GM18870 (cell line): ENCODE results near the gene C2CD4C.
"Not testable (repeated sequence)": the region's sequence is repeated elsewhere in the genome, so short reads cannot be mapped to it uniquely, and the experiment has no call there.

Source experiments
- ATAC-seq: cut with Tn5 transposase; IDR thresholded peaks from one replicate; pipeline ENCODE4 v1.9.1; 2021; ENCODE audit warnings: moderate library complexity; ENCODE audit not compliant: unreplicated experiment

The C2CD4C gene, protein sequence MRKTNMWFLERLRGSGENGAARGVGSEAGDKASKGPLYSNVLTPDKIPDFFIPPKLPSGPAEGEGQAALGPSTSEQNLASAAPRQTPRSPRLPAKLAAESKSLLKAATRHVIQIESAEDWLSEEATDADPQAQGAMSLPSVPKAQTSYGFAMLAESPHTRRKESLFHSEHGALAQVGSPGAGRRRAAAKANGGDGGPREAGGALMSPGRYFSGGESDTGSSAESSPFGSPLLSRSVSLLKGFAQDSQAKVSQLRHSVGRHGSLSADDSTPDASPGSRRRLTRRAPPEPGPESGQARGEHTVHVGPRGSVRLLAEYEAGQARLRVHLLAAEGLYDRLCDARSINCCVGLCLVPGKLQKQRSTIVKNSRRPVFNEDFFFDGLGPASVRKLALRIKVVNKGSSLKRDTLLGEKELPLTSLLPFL

DNA sequence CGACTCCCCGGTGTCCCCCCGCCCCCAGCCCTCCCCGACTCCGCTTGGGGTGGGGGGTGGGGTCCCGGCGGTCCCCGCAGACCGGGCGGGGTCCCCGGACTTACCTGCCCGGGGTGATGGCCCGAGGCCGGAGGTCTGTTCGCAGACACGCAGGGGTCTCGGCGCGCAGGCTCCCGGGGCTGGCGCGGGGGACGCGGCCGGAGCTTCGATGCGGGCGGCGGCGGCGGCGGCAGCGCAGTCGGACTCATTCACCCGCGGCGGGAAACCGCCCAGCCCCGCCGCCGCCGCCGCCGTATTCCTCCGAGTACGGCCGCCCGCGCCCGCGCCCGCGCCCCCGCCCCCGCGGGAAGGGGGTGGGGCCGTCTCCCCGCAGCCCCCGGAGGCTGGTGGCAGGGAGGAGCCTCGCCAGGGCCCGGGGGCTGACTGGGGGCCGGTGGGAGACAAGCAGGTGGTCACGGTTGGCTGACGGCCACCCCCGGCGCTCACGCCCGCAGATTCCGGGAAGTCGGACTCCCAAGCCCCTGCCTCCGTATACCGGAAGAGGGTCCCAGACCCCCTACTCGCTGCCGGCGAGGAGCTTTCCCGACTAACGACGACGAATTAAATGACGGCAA, at the start of gene C2CD4C:
C2CD4C (minus strand) TSS at position 246 of the 614 bp plus-strand sequence. CDS start 786 bp downstream, outside the sequence.
- no peak for ATAC-seq

DNA sequence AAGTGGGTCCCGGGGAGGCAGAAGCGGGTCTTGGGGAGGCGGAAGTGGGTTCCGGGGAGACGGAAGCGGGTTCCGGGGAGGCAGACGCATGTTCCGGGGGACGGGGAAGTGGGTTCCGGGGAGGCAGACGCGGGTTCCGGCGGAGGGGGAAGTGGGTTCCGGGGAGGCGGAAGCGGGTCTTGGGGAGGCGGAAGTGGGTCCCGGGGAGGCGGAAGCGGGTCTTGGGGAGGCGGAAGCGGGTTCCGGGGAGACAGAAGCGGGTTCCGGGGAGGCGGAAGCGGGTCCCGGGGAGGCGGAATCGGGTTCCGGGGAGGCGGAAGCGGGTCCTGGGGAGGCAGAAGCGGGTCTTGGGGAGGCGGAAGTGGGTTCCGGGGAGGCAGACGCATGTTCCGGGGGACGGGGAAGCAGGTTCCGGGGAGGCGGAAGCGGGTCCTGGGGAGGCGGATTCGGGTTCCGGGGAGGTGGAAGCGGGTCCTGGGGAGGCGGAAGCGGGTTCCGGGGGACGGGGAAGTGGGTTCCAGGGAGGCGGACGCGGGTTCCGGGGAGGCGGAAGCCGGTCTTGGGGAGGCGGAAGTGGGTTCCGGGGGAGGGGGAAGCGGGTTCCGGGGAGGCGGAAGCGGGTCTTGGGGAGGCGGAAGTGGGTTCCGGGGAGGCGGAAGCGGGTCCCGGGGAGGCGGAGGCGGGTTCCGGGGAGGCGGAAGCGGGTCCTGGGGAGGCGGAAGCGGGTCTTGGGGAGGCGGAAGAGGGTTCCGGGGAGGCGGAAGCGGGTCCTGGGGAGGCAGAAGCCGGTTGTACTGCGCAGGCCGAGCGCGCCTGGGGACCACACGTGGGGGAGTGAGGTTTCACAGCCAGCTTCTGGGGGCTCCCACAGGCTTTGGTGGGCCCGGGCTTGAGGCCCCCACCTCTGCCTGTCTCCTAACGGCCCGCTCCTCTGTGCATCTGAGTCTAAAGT, 49.4 kb upstream of the C2CD4C start:
- ATAC-seq, result no peak

DNA sequence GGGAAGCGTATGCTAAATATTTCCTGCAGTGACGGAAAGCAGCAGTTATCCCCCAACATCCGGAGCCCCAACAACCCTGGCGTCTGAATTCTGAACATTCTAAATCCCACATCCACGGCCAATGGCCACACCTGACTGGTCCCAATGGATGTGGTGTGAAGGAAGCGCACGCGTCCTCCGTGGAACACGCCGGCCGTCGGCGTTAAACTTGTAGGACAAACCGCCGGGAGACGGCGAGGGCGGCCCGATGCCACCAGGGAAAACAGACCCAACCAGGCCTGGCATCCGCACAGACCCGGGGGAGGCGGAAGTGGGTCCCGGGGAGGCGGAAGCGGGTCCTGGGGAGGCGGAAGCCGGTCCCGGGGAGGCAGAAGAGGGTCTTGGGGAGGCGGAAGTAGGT, 48.7 kb upstream of the C2CD4C start:
- ATAC-seq, result no peak

DNA sequence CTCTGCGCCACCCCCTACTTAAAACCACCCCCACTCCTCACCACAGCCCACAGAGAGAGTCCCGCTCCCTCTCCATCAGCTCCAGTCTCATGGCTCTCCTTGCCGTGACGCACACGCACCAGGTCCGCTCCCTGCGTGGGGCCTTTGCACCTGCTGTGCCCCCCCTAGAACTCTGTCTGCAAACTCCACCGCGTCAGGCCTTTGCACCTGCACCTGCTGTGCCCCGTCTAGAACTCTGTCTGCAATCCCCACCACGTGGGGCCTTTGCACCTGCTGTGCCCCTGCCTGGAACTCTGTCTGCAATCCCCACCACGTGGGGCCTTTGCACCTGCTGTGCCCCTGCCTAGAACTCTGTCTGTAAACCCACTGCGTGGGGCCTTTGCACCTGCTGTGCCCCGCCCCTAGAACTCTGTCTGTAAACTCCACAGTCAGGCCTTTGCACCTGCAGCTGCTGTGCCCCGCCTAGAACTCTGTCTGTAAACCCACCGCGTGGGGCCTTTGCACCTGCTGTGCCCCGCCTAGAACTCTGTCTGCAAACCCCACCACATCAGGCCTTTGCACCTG, 47.7 kb upstream of the C2CD4C start:
- no peak for ATAC-seq

DNA sequence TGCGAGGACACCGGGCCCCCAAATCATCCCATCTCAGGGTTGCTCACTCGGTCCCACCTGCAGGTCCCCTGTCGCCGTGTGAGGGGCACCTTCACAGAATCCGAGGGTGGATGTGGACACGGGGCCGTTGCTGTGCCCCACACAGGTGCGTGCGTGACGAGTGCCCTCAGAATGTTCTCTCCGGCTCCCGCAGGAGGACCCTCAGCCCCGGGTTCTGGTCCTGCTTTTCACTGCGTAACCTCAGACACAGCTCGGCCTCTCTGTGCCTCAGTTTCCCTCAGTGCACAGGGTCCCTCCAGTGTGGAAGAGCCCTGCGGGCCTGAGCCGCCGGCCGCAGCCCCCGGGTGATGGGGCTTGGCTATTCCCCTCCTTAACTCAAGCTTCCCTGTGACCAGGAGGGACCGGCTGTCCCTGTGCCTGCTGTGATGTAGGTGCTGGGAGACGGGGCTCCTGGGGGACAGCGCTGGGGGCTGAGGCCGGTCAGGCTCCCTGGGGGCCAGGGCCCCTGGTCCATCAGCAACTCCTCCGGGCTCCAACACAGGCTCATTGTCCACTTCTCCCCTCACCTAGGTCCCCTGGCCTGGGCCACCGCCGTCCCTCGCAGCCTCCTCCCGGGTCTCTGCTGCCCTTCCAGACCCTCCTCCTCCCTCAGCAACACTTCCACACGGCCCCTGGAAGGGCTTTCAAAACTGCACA, 47.1 kb upstream of the C2CD4C start:
- ATAC-seq, result no peak

DNA sequence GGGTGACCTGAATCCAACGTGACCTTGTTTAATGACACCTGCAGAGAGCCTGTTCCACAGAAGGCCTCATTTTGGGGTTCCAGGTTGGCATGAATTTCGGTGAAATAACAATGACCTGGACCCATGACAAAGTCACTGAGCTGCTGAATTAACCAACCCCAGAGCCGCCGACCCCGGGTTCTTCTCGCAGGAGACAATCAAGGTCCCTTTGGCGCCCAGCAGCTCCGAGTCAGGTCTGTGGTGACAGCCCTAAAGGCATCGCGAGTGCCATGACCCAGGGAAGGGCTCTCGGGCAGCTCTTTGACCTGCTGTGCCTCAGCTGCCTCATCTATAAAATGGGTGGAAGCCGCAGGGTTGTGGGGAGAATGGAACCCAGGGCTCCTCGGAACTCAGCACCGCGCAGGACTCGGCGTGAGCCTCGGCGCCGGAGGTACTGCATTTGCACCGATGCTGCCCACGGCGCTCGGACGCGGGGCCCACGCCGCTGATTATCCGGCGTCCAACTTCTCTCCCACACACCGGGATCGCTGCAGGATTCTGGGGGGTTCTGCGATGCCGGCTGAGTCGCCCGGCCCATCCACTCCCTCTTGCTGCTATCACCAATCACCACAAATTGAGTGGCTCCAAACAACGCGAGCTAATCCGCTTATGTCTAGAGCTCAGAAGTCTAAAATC, 46.2 kb upstream of the C2CD4C start:
- ATAC-seq, result no peak

DNA sequence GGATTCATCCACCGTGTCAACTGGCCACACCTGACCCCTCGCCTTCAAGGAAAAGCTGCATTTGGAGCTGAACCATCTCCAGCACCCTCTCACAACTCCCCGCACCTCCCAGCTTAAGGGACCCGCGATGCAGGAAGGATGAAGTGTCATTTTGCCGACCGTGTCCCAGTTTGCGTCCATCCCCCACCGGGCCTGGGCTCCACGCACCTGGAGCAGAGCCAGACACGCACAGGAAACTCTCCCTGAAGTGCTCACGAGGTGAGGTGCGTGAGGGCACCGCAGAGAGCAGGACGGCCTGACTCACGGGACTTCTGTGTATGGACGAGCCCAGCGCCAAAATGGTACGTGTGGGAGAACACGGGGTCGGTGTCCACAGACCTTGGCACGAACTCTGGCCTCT, 44.7 kb upstream of the C2CD4C start:
- ATAC-seq, result no peak

DNA sequence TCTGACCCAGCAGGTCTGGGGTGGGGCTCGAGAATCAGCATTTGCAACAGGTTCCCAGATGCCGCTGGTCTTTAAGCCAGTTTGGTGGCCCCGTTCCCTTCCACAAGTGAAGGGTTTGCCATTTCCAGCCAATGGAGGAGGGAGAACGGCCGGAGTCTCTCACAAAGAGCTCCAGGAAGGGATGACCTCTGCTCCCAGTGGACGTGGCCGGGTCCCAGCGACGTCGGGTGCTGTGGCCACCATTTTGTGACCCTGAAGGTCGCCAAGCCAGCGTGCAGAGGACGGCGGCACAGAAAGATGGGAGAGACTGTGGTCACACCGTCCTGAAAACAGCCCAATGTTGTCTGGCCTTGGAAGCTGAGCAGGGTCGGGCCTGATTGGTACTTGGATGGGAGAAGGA, 43.9 kb upstream of the C2CD4C start:
- ATAC-seq, result no peak

DNA sequence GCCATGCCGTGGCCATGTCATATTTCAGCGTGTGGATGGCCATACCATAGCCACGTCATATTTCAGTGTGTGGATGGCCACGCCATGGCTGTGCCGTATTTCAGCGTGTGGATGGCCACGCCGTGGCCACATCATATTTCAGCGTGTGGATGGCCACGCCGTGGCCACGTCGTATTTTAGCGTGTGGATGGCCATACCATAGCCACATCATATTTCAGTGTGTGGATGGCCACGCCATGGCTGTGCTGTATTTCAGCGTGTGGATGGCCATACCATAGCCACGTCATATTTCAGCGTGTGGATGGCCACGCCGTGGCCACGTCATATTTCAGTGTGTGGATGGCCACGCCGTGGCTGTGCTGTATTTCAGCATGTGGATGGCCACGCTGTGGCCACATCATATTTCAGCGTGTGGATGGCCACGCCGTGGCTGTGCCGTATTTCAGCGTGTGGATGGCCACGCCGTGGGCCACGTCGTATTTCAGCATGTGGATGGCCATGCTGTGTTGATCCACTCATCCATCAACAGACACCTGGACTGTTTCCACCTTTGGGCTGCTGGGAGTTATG, 42.0 kb upstream of the C2CD4C start:
- ATAC-seq, result not testable (repeated sequence)

DNA sequence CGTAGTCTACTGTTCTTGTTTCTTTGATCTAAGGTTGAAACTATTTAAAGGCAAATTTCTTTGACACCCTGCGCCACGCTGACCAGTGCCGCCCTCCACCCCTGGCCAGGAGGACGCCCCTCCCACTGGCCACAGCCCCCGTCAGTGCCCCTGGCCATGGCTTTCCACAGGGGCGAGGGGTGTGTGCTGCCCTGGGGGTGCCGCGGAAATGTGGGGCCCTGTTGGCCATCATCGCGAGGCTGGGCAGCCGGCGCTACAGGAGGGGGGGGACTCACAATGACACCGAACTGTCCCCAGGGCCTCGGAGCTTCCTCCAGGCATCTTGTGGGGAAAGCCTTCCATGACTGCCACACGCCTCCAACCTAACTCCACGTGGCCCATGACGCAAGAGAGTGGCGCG, 41.0 kb upstream of the C2CD4C start:
- ATAC-seq, result no peak

DNA sequence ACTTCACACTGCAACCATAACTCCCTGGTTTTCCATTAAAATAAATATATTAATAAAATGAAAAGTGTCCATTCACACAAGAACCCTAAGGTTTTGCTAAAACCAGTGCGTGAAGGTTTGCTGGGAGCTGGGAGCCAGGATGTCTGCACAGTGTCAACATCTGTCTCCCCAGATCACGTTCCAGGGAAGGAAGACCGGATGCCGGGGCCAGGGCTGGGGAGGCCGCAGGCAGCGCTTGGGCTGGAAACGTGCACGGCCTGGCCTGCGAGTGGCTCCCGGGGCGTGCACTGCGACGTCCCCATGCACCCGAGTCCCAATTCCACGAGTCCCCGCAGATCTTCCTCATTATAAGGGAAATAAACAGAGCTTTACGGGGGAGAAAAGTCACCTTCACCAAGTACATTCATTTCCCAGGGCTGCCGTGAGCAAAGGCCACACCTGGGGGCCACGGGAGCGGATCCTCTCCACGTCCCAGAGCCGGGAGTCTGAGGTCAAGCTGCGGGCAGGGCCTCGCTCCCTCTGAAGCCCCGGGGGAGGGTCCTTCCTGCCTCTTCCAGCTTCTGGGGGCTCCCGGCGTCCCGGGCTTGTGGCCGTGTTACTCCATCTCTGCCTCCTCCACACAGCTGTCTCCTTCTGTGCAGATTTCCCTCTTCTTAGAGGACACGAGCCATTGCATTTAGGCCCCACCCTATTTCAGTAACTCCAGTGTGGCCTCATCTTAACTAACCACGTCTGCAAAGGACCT, 39.0 kb upstream of the C2CD4C start:
- no peak for ATAC-seq

DNA sequence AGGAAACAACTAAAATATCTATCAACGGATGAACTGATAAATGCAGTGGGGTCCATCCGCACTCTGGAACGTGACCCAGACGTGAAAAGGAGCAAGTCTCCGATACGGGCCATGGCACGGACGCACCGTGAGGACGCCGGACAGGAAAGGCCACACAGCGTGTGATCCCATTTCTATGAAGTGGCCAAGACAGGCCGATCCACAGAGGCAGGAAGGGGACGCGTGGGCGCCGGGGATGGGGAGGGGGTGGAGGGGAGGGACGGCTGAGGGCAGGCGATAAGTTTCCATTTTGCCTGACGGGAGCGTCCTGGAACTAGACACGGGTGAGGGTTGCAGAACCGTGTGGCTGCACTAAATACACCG, 38.1 kb upstream of the C2CD4C start:
- no peak for ATAC-seq

DNA sequence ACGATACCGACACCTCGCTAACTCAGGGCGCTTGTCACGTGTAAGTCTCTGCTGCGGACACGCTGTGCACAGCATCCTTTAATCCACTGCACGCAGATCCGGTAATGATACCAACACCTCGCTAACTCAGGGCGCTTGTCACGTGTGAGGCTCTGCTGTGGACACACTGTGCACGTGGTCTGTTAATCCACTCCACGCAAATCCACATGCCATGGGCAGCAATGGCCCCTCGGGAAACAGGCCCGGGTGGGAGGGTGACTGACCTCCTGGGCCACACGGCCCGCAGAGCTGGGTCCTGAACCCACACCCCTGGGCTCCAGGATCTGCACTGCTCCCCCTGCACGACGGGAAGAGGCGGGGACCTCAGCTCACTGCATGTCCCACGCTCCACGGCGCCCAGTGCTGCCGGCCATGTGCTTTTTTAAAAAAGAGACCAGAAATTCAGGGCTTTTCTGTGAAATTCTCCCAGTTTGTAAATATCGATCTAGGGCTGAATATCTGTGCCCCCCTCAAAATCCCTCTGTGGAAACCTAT, 35.8 kb upstream of the C2CD4C start:
- no peak for ATAC-seq

DNA sequence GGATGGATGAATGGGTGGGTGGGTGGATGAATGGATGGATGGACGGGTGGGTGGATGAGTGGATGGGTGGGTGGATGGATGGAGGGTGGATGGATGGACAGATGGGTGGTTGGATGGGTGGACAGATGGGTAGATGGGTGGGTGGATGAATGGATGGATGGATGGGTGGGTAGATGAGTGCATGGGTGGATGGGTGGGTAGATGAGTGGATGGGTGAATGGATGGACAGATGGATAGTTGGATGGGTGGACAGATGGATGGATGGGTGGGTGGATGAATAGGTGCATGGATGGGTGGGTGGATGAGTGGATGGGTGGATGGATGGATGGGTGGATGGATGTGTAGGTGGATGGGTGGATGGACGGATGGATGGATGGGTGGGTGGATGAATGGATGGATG, 34.1 kb upstream of the C2CD4C start:
- ATAC-seq, result no peak

DNA sequence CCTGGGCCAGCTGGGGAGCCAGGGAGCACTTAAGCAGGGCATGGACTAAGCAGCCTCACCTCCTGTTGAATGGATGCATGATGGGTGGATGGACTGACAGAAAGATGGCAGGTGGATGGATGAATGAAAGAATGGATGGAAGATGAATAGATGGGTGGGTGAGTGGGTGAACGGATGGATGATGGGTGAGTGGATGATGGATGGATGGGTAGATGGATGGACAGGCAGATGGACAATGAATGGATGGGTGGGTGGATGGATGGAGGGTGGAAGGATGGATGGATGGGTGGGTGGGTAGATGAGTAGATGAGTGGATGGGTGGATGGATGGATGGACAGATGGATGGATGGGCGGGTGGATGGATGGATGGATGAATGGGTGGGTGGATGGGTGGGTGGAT, 33.1 kb upstream of the C2CD4C start:
- ATAC-seq, result no peak

DNA sequence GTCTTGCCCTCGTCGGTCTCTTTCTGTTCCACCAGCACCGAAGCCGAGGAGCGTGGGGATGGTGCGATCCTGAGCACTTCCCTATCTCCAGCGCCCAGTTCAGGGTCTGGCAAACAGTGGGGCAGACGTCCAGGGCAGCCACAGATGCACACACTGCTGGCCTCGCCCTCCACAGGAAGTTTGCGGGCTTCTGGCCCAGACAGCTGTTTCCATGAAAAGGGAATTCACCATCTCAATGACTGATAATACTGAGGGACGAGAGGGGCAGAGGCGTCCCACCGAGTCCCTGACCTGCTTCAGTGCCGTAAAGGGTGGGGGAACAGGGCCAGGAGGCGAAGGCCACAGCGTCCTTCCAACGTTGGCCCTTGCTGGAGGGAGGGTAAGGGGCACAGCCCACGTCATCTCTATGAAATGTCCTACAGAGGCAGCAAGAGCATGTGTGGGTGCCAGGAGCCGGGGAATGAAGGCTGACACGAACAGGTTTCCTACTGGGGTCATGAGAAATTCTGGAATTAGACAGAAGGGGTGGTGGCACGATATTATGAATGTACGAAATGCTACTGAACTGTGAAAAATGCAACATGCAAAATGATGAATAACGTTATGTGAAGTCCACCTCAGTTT, 32.4 kb upstream of the C2CD4C start:
- no peak for ATAC-seq

DNA sequence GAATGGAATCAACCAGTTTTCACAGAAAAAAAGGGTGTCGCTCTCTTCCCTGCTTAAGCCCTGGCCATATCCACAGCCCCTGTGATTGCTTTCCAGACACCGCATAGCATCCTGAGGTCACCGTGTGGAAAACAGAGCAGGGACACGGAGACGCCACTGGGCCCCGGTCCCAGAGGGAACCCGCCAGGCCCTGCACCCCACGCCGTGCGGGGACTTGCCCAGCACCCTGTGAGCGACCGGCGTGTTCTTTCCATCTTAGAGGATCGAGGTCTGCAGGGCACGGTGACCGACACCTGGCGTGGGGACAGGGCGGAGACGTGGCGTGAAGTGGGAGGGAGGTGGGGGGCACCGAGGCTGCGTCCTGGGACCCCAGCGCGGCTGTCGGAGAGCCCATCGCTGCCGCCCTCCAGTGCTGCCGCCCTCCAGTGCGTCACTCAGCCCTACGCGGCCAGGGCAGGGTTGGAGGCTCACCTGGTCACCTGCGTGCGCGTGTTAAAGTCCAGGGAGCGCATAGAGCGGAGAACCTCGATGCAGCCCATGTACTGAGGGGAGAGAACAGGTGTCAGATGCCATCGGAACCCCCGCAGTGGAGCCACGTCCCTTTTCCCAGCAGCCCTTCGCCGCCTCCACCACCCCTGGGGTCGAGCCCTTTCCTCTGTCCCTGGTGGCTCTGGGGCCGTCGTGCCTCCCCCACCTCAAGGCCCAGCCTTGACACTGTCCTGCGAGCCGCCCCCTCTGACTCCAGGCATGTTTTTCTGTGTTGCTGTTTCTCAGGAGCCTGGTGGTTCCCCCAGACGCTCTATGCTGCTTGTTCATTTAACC, 31.7 kb upstream of the C2CD4C start:
- no peak for ATAC-seq
